Naive thymus-derived CD4-positive, alpha-beta T cell (primary cell): Measurements from ENCODE around the gene NEURL1. TPM values are rescaled to one million over a fixed set of nuclear protein-coding genes. Genes with fewer than 3 reads are reported as not detected.
A peak's percentile ranks its signal among the peaks of the same experiment; 100 is the strongest.

Source experiments
- ATAC-seq: fragments of 150-1000 bp; cut with Tn5 transposase; 2 replicates; pipeline ENCODE4 v1.10.0; 2021; ENCODE audit warnings: mild to moderate bottlenecking, moderate library complexity
- CTCF ChIA-PET: fragments of 350-600 bp; sonication (Branson Sonifier 250); formaldehyde crosslinking; loops from one replicate; lab custom pipeline; 2021; ENCODE audit warnings: antibody characterized with exemption; lab: Charles Lee
- POLR2A ChIA-PET: fragments of 350-600 bp; sonication (Branson Sonifier 250); formaldehyde crosslinking; loops from one replicate; lab custom pipeline; 2021; ENCODE audit warnings: antibody characterized with exemption, inconsistent platforms; lab: Charles Lee
- DNase-seq, 9 donors: peaks; one replicate each; pipeline versions ENCODE4 v3.0.0 to v3.0.0-alpha.2; 2020 to 2022; ENCODE audit warnings: mixed read lengths in 1 of 9
- H3K27ac ChIP-seq: one replicate; pipeline ENCODE4 v1.7.0; 2013; ENCODE audit warnings: mild to moderate bottlenecking, low read depth, low read length, moderate library complexity
- H3K27me3 ChIP-seq, 2 donors: one replicate each; pipeline ENCODE4 v1.7.0; 2013; ENCODE audit warnings: low read length in 2 of 2, mild to moderate bottlenecking in 2 of 2, moderate library complexity in 2 of 2; ENCODE audit not compliant: control insufficient read depth in 2 of 2, insufficient read depth in 2 of 2
- H3K36me3 ChIP-seq, 3 experiments: 1 replicate in 2 of 3; 2 replicates in 1 of 3; pipeline ENCODE4 v1.7.0; 2013; ENCODE audit warnings: low read length in 3 of 3, mild to moderate bottlenecking in 3 of 3, moderate library complexity in 1 of 3; ENCODE audit not compliant: insufficient read depth in 3 of 3, control insufficient read depth in 2 of 3
- H3K4me1 ChIP-seq, 2 donors: one replicate each; pipeline ENCODE4 v1.7.0; 2013; ENCODE audit warnings: low read length in 2 of 2, mild to moderate bottlenecking in 2 of 2, moderate library complexity in 1 of 2; ENCODE audit not compliant: control insufficient read depth in 2 of 2, insufficient read depth in 2 of 2
- H3K4me3 ChIP-seq: 2 replicates; pipeline ENCODE4 v1.7.0; 2013; ENCODE audit warnings: mild to moderate bottlenecking, low read length
- H3K9me3 ChIP-seq, 3 experiments: 1 replicate in 2 of 3; 2 replicates in 1 of 3; pipeline ENCODE4 v1.7.0; 2013; ENCODE audit warnings: low read length in 3 of 3; ENCODE audit not compliant: control insufficient read depth in 2 of 3
- H3K27ac Mint-ChIP-seq, 9 donors: one replicate each; pipeline ENCODE4 v1.8.0; 2020 to 2022; ENCODE audit warnings: mixed read lengths in 9 of 9, mild to moderate bottlenecking in 8 of 9, moderate library complexity in 5 of 9, inconsistent platforms in 2 of 9
- H3K27me3 Mint-ChIP-seq, 5 donors: one replicate each; pipeline ENCODE4 v1.8.0; 2021 to 2022; ENCODE audit warnings: mixed read lengths in 5 of 5, mild to moderate bottlenecking in 1 of 5
- H3K36me3 Mint-ChIP-seq, 5 donors: one replicate each; pipeline ENCODE4 v1.8.0; 2020 to 2022; ENCODE audit warnings: mixed read lengths in 5 of 5, mild to moderate bottlenecking in 3 of 5, inconsistent platforms in 1 of 5
- H3K4me1 Mint-ChIP-seq, 7 donors: one replicate each; pipeline ENCODE4 v1.8.0; 2020 to 2022; ENCODE audit warnings: mixed read lengths in 7 of 7, mild to moderate bottlenecking in 3 of 7, inconsistent platforms in 1 of 7
- H3K4me3 Mint-ChIP-seq, 10 donors: one replicate each; pipeline ENCODE4 v1.8.0; 2020 to 2022; ENCODE audit warnings: mild to moderate bottlenecking in 10 of 10, mixed read lengths in 10 of 10, moderate library complexity in 6 of 10, inconsistent platforms in 2 of 10
- H3K9me3 Mint-ChIP-seq, 11 donors: one replicate each; pipeline ENCODE4 v1.8.0; 2020 to 2022; ENCODE audit warnings: mixed read lengths in 11 of 11, mild to moderate bottlenecking in 4 of 11, inconsistent platforms in 1 of 11, moderate library complexity in 1 of 11
- intact Hi-C, 2 donors: fragments of 100-400 bp; cut with micrococcal nuclease; formaldehyde crosslinking; loops; one replicate each; pipeline ENCODE4 v1.15.1; 2023
- polyA plus RNA-seq, 2 donors: library from polyadenylated mRNA; unstranded; fragments of 300-500 nt; fragmentation: Illumina TruSeq; gene quantifications; one replicate each; pipeline ENCODE4 v1.2.3, GENCODE V29; 2021
- total RNA-seq, 6 experiments: library from RNA in 5 of 6; stranded (reverse) in 5 of 6; gene quantifications; 1 replicate in 5 of 6; 2 replicates in 1 of 6; pipeline ENCODE4 v1.2.3 and lab custom pipeline; 2021 to 2026

NEURL1 gene
- total and polyA plus RNA-seq, 7 experiments from 2014 or later = 0.76 to 9.2 (median 1.1) TPM

GRCh38 chr10:103587073-103587472, 93.6 kb downstream of the NEURL1 start:
- ChIA-PET POLR2A (no interaction called here), CTCF (no interaction called here)
- H3K36me3 ChIP-seq = no peaks in the 10 kb centered on the region
- H3K4me1 ChIP-seq = peaks cover 6 to 10% of the 10 kb centered on the region in 2 donors
- DNase-seq = no peak
- peak overlapping the region in 4 of 9 donors; percentile 28 to 65 (median 51) for H3K27ac Mint-ChIP-seq
- no peak for ATAC-seq
- no peak overlapping the region for H3K4me3 Mint-ChIP-seq
- peaks cover 4 to 23% (median 15%) of the 10 kb centered on the region in 7 donors for H3K4me1 Mint-ChIP-seq
- H3K27ac ChIP-seq = no peak overlapping the region
- intact Hi-C loops = no loop called here
- no peaks in the 10 kb centered on the region for H3K9me3 ChIP-seq
- H3K9me3 Mint-ChIP-seq = peaks cover 0 to 3% (median 0%) of the 10 kb centered on the region in 11 donors
- peaks cover 0 to 6% (median 0%) of the 10 kb centered on the region in 5 donors for H3K27me3 Mint-ChIP-seq
- H3K27me3 ChIP-seq = no peaks in the 10 kb centered on the region
- peaks cover 0 to 5% (median 0%) of the 10 kb centered on the region in 5 donors for H3K36me3 Mint-ChIP-seq
- H3K4me3 ChIP-seq = no peak overlapping the region

GRCh38 chr10:103589074-103589630, 95.6 kb downstream of the NEURL1 start:
- DNase-seq (no peak), ATAC-seq (no peak)
- Histone ChIP-seq H3K4me3 (no peak overlapping the region), H3K36me3 (no peaks in the 10 kb centered on the region), H3K27ac (no peak overlapping the region), H3K9me3 (no peaks in the 10 kb centered on the region), H3K4me1 (no peaks in the 10 kb centered on the region), H3K27me3 (no peaks in the 10 kb centered on the region)
- CTCF ChIA-PET = interaction anchor here (1.0 to 1.3 kb wide), 2 partner anchors 81 to 97 kb away, joined by 3 read pairs; no protein-coding TSS in a partner anchor
- H3K9me3 Mint-ChIP-seq = peaks cover 0 to 5% (median 0%) of the 10 kb centered on the region in 11 donors
- H3K36me3 Mint-ChIP-seq = peaks cover 0 to 5% (median 0%) of the 10 kb centered on the region in 5 donors
- POLR2A ChIA-PET = interaction anchor here (0.7 kb wide), 1 partner anchor 12 kb away, joined by 3 read pairs; no protein-coding TSS in a partner anchor
- intact Hi-C loops = no loop called here
- peak overlapping the region in 3 of 9 donors; percentile 1 to 92 (median 67) for H3K27ac Mint-ChIP-seq
- peaks cover 0 to 5% (median 3%) of the 10 kb centered on the region in 7 donors for H3K4me1 Mint-ChIP-seq
- H3K4me3 Mint-ChIP-seq = no peak overlapping the region
- peaks cover 0 to 2% (median 0%) of the 10 kb centered on the region in 5 donors for H3K27me3 Mint-ChIP-seq

- no peak overlapping the region for H3K27ac Mint-ChIP-seq
- H3K36me3 Mint-ChIP-seq = peaks cover 0 to 5% (median 0%) of the 10 kb centered on the region in 5 donors
- no peaks in the 10 kb centered on the region for H3K36me3 ChIP-seq
- H3K27me3 Mint-ChIP-seq = peaks cover 0 to 2% (median 0%) of the 10 kb centered on the region in 5 donors
- peaks cover 0 to 5% (median 3%) of the 10 kb centered on the region in 7 donors for H3K4me1 Mint-ChIP-seq
- H3K9me3 Mint-ChIP-seq = peaks cover 0 to 5% (median 0%) of the 10 kb centered on the region in 11 donors
- H3K27ac ChIP-seq = no peak overlapping the region
- no peak overlapping the region for H3K4me3 Mint-ChIP-seq
- intact Hi-C loops = no loop called here
- no peaks in the 10 kb centered on the region for H3K9me3 ChIP-seq
- no peaks in the 10 kb centered on the region for H3K27me3 ChIP-seq
- ATAC-seq (no peak), DNase-seq (no peak)
- CTCF ChIA-PET = interaction anchor here (0.6 to 1.3 kb wide), 2 partner anchors 13 to 96 kb away, joined by 3 read pairs; no protein-coding TSS in a partner anchor
- no peak overlapping the region for H3K4me3 ChIP-seq
- no peaks in the 10 kb centered on the region for H3K4me1 ChIP-seq
- POLR2A ChIA-PET = no interaction called here
These were observed 96.6 kb downstream of the NEURL1 start for GRCh38 chr10:103590060-103590459.

GRCh38 chr10:103590744-103591291, 97.3 kb downstream of the NEURL1 start:
- peaks cover 0 to 1% (median 0%) of the 10 kb centered on the region in 5 donors for H3K27me3 Mint-ChIP-seq
- ChIA-PET CTCF (interaction anchor here (1.1 to 1.2 kb wide), 2 partner anchors 95 to 97 kb away, joined by 3 read pairs; no protein-coding TSS in a partner anchor), POLR2A (no interaction called here)
- H3K4me3 Mint-ChIP-seq = no peak overlapping the region
- H3K36me3 Mint-ChIP-seq = peaks cover 0 to 5% (median 0%) of the 10 kb centered on the region in 5 donors
- DNase-seq = no peak
- peaks cover 0 to 5% (median 0%) of the 10 kb centered on the region in 11 donors for H3K9me3 Mint-ChIP-seq
- no peak for ATAC-seq
- H3K4me1 Mint-ChIP-seq = peaks cover 0 to 5% (median 3%) of the 10 kb centered on the region in 7 donors
- H3K9me3 ChIP-seq = no peaks in the 10 kb centered on the region
- no peaks in the 10 kb centered on the region for H3K36me3 ChIP-seq
- H3K27me3 ChIP-seq = no peaks in the 10 kb centered on the region
- H3K4me1 ChIP-seq = no peaks in the 10 kb centered on the region
- intact Hi-C loops = no loop called here
- H3K27ac ChIP-seq = no peak overlapping the region
- no peak overlapping the region for H3K4me3 ChIP-seq
- H3K27ac Mint-ChIP-seq = no peak overlapping the region

- Histone ChIP-seq H3K4me3 (no peak overlapping the region), H3K9me3 (no peaks in the 10 kb centered on the region), H3K27ac (no peak overlapping the region), H3K27me3 (no peaks in the 10 kb centered on the region), H3K4me1 (no peaks in the 10 kb centered on the region), H3K36me3 (no peaks in the 10 kb centered on the region)
- Mint-ChIP-seq H3K27ac (peak overlapping the region in 1 of 9 donors; percentile 28), H3K36me3 (no peaks in the 10 kb centered on the region), H3K4me1 (peaks cover 0 to 4% (median 0%) of the 10 kb centered on the region in 7 donors), H3K27me3 (no peaks in the 10 kb centered on the region), H3K9me3 (peaks cover 0 to 2% (median 0%) of the 10 kb centered on the region in 11 donors), H3K4me3 (peak overlapping the region in 1 of 10 donors; percentile 38)
- POLR2A ChIA-PET = interaction anchor here (0.5 kb wide), 1 partner anchor 165 kb away, joined by 4 read pairs; no protein-coding TSS in a partner anchor
- intact Hi-C loops = no loop called here
- peak; percentile 74 for ATAC-seq
- CTCF ChIA-PET = interaction anchor here (0.7 to 1.2 kb wide), 7 partner anchors 10 to 104 kb away, joined by 3 to 5 read pairs (median 4); no protein-coding TSS in a partner anchor
- peak in 4 of 9 donors; percentile 20 to 38 (median 26) for DNase-seq
These were observed 98.9 kb downstream of the NEURL1 start for GRCh38 chr10:103592186-103593021.

GRCh38 chr10:103593022-103593570, 99.6 kb downstream of the NEURL1 start:
- ChIA-PET CTCF (interaction anchor here (0.7 to 1.2 kb wide), 7 partner anchors 9 to 105 kb away, joined by 3 to 5 read pairs (median 4); no protein-coding TSS in a partner anchor), POLR2A (no interaction called here)
- Histone ChIP-seq H3K9me3 (no peaks in the 10 kb centered on the region), H3K27me3 (no peaks in the 10 kb centered on the region), H3K4me1 (no peaks in the 10 kb centered on the region), H3K36me3 (no peaks in the 10 kb centered on the region), H3K4me3 (no peak overlapping the region), H3K27ac (no peak overlapping the region)
- DNase-seq = no peak
- intact Hi-C loops = no loop called here
- no peak for ATAC-seq
- Mint-ChIP-seq H3K4me3 (no peak overlapping the region), H3K36me3 (no peaks in the 10 kb centered on the region), H3K4me1 (peaks cover 0 to 4% (median 0%) of the 10 kb centered on the region in 7 donors), H3K27ac (no peak overlapping the region), H3K27me3 (no peaks in the 10 kb centered on the region), H3K9me3 (peaks cover 0 to 2% (median 0%) of the 10 kb centered on the region in 11 donors)
